Jurkat, Clone E6-1 (cell line): ENCODE measurements around the gene PSMD14.

Source experiments
- DNase-seq: peaks from one replicate; pipeline ENCODE4 v3.0.0-alpha.2; 2011; ENCODE audit warnings: low read depth, low spot score
- H3K4me3 ChIP-seq: 2 replicates; pipeline ENCODE4 v1.5.1; 2011; ENCODE audit warnings: mild to moderate bottlenecking, low read length, control low read depth, moderate library complexity

PSMD14 gene

DNA sequence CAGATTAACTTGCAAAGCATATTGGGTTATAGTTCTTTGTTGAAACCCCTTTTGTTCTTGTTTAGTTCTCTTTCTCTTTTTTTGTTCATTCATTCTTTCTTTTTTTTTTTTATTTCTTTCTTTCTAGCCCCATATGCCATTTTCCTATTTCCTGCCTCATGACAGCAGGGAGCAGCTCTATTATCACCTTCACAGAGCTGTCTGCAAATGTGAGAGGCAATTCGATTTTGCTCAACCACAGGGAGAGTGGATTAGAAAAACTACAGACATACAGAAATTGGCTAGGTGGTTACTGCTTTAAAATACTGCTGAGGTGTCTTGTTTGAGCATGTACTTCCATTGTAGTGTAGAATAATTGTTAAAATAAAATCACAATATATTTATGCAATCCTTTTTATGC is 63.6 kb downstream of the PSMD14 start:
- no peak for DNase-seq
- H3K4me3 ChIP-seq: no peak overlapping the region

DNA sequence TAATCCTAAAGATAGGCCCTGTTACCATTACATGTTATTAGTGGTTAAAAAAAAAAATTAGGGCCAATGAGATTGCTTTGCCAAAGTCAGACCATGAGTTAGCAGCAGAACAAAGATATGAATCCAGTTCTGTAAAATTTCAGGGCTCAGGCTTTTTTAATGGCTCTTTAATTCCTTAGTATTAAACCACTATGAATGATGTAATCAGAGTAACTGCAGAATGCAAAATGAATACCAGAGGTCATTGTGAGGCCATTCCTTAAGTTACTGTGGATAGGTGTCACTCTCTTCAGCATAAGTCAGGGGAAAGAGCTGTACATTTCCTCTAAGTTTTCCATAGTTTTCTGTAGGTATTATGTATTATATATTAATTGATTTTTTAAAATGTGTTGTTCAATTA is 65.7 kb downstream of the PSMD14 start:
- DNase-seq: no peak
- H3K4me3 ChIP-seq: no peak overlapping the region

DNA sequence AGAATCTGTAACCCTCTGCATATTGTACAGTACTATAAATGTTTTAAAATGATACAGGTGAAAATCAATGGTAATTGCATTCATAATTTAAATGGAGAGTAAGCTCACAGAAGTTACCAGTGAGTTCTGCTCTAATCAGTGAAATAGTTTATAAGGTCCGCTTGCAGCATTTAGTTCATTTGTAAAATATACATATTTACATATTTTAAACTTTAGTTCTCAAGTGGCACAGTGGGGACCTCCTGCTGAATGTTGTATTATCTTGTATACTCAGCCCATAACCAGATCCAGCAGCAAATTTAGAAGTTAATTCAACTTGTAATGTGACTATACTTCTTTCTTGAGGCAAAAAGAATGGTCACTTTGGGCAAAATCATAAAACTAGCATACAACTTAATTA is 66.2 kb downstream of the PSMD14 start:
- DNase-seq: no peak
- no peak overlapping the region for H3K4me3 ChIP-seq

DNA sequence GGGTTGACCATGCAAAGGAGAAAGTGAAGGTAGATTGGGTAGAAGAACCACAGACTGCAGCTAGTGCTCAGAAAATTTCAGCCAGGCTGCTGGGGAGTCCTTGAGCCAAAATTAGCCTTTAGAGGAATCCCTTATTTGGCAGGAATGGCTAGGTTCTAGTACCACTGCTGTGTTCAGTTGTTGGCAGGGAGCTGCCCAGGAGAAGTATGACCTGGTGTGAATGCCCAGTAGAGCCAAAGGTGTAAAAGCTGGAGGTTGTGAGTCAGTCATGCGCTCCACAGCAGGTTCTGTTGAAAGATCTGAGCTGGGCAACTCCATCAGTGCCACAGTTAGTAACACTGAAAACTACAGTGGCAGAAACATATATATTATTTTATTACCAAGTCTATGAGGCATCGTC is 71.5 kb downstream of the PSMD14 start:
- no peak for DNase-seq
- H3K4me3 ChIP-seq: no peak overlapping the region

DNA sequence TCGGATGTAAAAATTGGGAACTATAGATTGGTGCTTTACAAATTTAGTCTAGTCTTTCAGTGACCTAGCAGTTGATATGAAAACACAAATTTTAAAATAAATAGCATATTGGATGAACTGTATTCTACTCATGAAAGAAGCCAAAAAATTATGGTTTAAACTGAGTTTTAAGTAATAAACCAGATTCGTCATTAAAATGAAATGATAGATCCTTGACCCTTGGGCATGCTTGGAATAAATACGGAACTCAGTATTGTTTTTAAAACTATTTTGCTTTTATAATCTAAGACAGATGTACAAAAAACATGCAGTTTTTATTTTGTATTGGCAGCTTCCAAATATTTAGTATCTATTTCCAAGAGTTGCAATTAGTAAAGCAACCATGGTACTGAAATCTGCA is 73.3 kb downstream of the PSMD14 start:
- H3K4me3 ChIP-seq: no peak overlapping the region
- DNase-seq: no peak

DNA sequence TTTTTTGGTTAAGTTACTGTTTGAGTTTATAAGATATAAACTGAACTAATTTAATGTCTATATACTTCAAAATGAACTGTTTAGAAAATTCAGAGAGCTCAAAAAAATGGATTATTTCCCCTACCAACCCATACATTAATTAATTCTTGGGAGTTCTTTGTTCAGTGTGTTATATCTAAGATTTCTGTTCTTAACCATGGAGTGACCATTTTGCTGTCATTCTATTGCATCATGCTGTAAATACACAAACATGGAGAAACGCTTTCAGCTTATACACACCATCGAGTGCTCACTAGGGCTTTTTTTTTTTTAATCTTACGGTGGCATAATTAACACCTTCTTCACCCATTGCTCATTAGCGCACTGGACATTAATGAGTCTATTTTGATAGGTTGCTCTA is 74.5 kb downstream of the PSMD14 start:
- DNase-seq: no peak
- H3K4me3 ChIP-seq: no peak overlapping the region

GRCh38 chr2:161384864-161385263 is 76.6 kb downstream of the PSMD14 start:
- peak; percentile 73 for DNase-seq
- no peak overlapping the region for H3K4me3 ChIP-seq

DNA sequence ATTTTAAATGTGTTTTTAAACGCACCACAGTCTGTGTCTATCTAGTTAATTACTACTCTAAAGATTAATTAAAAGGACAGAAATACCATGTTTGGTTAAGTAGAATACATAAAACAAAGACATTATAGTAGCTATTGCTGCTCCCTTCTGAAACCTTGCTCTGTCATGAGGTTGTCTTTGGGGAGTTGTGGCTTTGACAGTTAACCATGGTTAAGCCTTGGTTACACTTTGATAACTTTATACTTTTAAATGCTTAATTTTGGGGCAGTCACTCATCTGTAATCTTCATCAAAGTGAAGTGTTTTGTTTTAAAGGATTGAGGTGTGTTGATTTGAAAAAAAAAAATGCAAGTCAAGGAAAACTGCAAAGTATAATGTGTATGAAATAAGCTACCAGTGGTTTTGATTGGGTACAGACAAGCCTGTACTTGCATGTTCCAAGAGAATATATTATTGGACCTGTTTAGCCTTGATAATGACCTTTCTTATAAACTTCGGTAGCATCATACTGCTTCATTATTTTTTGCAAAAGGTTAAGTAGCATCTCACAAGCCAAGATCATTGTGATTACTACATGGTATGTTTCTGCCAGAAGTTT is 78.1 kb downstream of the PSMD14 start:
- H3K4me3 ChIP-seq: no peak overlapping the region
- DNase-seq: peak; percentile 47

GRCh38 chr2:161388146-161388779 is 80.0 kb downstream of the PSMD14 start:
- H3K4me3 ChIP-seq: no peak overlapping the region

DNA sequence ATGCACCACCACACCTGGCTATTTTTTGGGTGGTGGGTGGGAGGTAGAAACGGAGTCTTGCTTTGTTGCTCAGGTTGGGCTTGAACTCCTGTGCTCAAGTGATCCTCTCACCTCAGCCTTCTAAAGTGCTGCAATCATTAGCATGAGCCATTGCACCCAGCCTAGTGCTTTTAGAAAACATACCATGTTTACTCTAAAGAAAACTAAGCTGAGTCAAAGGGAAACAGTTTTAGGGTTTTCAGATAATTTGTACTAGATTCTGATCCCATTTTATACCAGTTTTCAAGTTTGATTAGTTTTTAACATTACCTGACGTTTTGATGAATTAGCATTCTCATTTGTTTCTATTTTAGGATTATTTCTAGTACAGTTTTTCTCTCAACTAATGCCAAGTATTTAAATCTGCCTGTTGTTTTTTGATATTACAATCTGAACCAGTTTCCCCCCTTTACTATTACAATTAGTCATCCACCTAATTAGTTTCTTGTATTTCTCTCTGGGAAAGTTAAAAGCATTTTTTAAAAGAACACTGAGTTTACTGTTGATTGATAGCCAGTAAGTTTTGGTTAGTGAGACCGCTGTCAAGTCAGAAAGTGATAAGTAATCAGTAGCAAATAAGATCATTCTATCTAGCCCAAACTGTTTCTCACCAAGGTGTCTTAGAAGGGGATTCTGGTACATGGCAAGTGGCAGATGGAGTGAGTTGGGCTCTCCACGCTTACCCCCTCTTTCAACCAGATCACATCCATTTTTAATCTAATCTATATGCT is 83.7 kb downstream of the PSMD14 start:
- DNase-seq: no peak
- H3K4me3 ChIP-seq: no peak overlapping the region

More at GRCh38 chr2:161388146-161388779, 80.0 kb downstream of the PSMD14 start:
- DNase-seq: no peak

DNA sequence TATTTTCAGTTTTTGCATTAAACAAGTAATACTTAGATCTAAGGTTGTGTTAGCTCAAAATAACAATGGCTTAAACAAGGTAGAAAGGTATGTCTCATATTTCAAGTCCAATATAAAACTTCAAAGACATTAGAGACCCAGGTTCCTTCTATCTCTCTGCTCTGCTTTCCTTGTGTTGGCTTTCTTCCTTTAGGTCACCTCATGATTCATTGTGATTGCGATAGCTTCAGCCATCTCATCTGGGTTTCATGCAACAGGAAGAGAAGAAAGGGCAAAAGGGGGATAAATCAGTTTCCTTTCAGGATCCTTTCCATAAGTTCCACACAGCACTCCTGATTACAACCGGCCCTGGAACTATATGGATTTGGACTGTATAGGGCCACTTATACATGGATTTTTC is 91.9 kb downstream of the PSMD14 start:
- DNase-seq: no peak
- no peak overlapping the region for H3K4me3 ChIP-seq

- H3K4me3 ChIP-seq: no peak overlapping the region
- no peak for DNase-seq
These were observed 94.1 kb downstream of the PSMD14 start for GRCh38 chr2:161402297-161402696.

GRCh38 chr2:161406316-161406715 is 98.1 kb downstream of the PSMD14 start:
- H3K4me3 ChIP-seq: no peak overlapping the region
- DNase-seq: no peak

- DNase-seq: no peak
- no peak overlapping the region for H3K4me3 ChIP-seq
These were observed 99.4 kb downstream of the PSMD14 start for GRCh38 chr2:161407597-161407996.

GRCh38 chr2:161409308-161409907 is 101.2 kb downstream of the PSMD14 start:
- H3K4me3 ChIP-seq: no peak overlapping the region
- no peak for DNase-seq

GRCh38 chr2:161412346-161412745 is 104.1 kb downstream of the PSMD14 start:
- DNase-seq: no peak
- H3K4me3 ChIP-seq: no peak overlapping the region

DNA sequence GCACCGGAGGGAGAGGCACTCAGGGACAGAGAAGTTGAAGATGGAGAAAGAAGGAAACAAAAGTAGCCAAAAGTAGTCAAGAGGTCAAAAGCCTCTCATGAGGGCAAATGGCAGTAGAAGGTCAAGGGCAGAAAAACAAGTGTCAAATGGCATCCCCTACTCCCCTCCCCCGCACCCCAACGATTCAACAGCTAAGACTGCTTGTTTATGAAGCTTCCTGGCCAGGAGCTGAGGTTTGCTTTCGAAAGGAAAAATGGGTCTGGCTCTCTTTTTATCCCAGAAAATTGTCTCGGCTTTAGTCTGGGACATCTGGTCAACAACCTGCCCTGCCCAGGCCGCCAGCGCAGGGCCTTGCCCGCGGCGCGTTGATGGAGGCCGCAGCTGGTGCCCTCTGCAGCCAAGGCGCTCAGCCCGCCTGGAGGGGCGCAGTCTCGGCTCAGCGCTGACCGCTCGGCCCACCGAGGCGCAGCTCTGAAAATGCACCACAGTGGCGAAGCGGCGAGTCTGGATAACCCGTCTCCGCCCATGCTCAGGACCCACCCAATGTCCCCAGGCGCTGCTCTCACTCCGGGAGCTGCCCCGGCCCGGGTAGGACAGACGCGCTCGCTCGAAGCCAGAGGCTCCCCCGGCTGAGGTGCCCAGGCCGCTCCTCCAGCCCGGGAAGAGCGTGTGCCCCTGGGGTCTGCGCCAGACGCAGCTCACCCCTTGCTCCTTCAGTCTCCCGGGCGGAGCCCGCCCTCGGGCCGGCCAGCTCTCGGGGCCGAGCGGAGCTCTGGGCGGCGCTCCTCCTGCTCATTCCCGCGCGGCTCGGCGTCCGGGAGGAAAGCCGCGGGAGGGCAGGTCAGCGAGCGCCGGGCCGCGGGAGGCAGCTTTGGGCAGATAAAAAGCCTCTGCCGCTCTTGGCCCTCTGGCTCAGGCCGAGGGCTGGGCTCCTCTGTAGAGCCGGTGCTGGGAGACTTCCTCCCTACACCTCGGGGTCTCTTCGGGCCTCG is 106.1 kb downstream of the PSMD14 start:
- H3K4me3 ChIP-seq: no peak overlapping the region
- DNase-seq: no peak

DNA sequence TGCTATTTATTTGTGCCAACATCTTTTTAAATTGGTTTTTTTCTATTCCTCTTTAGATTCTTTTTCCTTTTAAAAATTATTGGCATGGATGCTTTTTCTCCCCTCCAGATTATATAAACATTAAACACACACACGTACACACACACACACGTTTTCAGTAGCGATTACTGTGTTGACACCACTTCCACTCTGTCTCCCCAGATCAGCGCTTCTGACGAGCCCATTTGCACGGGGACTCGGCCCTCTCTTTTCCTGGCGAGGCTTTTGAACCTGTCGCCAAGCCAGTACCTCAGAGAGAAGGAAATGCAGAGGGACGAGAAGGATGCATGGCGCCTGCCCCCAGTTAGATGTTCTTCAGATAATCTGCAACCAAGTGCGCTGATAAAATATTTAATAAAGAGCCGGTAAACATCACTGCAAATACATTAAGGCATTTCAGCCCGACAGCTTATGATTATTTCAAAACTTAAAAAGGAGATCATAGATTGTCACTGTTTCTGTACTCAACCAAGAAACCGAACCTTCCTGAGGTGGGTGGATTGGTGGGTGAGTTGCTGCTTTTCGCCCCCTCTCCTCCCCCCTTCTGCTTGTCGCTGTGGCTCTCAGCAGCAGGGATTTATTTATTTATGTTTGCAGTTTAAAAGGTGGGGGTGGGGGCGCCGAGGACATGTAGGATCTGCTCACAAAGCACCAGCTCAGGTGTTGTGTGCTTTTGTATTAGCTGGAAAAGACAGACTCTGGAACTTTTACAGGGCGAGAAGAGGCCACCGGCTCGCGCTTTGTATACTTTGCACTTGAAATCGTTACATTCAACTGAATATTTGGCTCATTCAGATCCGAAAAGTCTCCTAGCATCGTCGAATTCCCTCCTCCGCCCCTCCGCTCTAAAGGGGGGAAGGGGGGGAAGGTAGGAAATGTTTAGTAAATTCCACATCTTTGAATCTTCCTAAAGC is 107.1 kb downstream of the PSMD14 start:
- no peak for DNase-seq
- H3K4me3 ChIP-seq: no peak overlapping the region
